Transverse colon (tissue), 4 donors: ENCODE measurements around the gene LARGE1.

ENCODE experiments used
- EP300 ChIP-seq: sonication (generic); formaldehyde crosslinking; IDR thresholded peaks from one replicate; pipeline ENCODE4 v1.6.1; 2017; ENCODE audit warnings: antibody characterized with exemption, low read depth
- POLR2A ChIP-seq: fragments of 450-650 bp; IDR thresholded peaks from one replicate; pipeline ENCODE4 v1.6.1; 2016; ENCODE audit warnings: antibody characterized with exemption, mild to moderate bottlenecking, moderate library complexity
- POLR2AphosphoS5 ChIP-seq, 3 donors: sonication (generic); formaldehyde crosslinking; IDR thresholded peaks; one replicate each; pipeline ENCODE4 v1.6.1; 2016; ENCODE audit warnings: antibody characterized with exemption in 3 of 3
- TF ChIP-seq, protein P1 (sequence below), 5 experiments: fragments of 200-600 bp in 3 of 5; fragments of 450-650 bp in 2 of 5; sonication (generic) in 3 of 5; IDR thresholded peaks; 1 replicate in 2 of 5; 2 replicates in 3 of 5; pipeline ENCODE4 v1.5.1; 2016 to 2017; ENCODE audit warnings: antibody characterized with exemption in 5 of 5, inconsistent platforms in 3 of 5, mild to moderate bottlenecking in 2 of 5, moderate library complexity in 1 of 5

DNA sequence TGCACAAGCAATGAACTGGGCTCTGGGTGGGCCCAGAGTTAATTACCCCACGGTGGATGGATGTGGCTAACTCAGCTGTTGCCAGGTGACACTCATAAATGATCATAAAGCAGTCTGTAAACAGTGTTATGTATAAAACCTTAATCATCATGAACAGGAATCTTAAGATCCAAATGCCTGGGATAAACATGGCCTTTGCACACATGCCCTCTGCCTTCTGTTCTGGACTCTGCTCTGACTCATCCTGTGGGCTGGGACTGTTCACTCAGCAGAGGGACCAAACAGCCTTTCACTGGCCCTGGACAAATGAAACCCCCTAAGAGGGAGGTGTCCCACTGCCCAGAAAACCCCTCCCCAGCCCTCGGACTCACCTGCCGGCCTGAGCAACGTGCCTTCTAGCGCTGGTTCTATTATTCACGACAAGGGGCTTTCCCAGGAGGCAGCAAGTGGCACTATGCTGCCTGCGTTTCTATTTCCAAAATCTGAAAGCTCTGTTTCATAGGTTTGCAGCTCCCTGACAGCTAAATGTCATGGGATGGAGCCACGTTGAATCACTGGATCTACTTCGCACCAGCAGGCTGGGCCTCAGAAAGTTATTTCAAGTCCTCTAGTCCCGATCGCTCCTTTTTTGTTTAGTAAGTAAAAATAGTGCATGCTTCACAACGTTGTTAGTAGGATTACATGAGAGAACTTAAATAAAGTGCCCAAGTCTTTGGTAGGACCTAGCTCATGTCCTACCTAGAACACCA is 53.0 kb downstream of the LARGE1 start:
- TF ChIP-seq, protein P1, sequence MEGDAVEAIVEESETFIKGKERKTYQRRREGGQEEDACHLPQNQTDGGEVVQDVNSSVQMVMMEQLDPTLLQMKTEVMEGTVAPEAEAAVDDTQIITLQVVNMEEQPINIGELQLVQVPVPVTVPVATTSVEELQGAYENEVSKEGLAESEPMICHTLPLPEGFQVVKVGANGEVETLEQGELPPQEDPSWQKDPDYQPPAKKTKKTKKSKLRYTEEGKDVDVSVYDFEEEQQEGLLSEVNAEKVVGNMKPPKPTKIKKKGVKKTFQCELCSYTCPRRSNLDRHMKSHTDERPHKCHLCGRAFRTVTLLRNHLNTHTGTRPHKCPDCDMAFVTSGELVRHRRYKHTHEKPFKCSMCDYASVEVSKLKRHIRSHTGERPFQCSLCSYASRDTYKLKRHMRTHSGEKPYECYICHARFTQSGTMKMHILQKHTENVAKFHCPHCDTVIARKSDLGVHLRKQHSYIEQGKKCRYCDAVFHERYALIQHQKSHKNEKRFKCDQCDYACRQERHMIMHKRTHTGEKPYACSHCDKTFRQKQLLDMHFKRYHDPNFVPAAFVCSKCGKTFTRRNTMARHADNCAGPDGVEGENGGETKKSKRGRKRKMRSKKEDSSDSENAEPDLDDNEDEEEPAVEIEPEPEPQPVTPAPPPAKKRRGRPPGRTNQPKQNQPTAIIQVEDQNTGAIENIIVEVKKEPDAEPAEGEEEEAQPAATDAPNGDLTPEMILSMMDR (IDR thresholded peaks at IDR 0.05), result no peak
- no peak for TF ChIP-seq POLR2A
- no peak for TF ChIP-seq EP300
- peak in 2 of 3 donors; percentile 62 to 74 for TF ChIP-seq POLR2AphosphoS5 (IDR thresholded peaks at IDR 0.05)
